ENCODE data around the gene GET3.
"Not testable (repeated sequence)": the region's sequence is repeated elsewhere in the genome, so short reads cannot be mapped to it uniquely, and the experiment has no call there.

The GET3 gene

GRCh38 chr19:12793290-12794195 is 56.2 kb downstream of the GET3 start:
- DNase-seq = peak; percentile 90

DNA sequence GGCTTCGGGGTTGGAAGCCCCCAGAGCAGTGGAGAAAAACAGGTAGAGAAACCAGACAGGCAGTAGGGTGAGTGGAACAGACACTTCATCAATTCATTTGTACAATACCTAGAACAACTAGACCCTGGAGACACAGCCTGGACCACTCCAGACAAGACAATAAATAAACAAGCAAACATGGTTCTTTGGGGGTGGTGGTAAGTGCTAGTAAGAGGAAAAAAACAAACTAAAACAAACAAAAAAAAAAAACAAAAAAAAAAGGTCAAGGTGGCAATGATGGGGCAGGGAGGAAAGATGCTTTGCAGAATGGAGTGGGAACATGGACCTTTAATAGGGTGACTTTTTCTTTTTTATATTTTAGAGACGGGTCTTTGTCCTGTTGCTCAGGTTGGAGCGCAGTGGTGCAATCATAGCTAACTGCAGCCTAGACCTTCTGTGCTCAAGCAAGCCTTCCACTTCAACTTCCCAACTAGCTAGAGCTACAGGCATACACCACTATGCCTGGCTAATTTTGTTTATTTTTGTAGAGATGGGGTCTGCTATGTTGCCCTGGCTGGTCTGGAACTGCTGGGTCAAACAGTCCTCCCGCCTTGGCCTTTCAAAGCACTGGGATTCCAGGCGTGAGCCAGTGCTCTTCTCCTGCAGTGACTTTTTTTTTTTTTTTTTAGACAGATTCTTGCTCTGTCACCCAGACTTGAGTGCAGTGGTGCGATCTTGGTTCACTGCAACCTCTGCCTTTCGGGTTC is 57.1 kb downstream of the GET3 start:
- no peak for DNase-seq

GRCh38 chr19:12794971-12795381 is 57.7 kb downstream of the GET3 start:
- DNase-seq = no peak

GRCh38 chr19:12796146-12797071 is 59.1 kb downstream of the GET3 start:
- DNase-seq = peak; percentile 61

- no peak for DNase-seq
Measured at GRCh38 chr19:12797141-12797587, 59.9 kb downstream of the GET3 start.

- DNase-seq = not testable (repeated sequence)
Measured at GRCh38 chr19:12797607-12798006, 60.3 kb downstream of the GET3 start.
